ENCODE results near the gene RYR1.
"Not testable (repeated sequence)": the region's sequence is repeated elsewhere in the genome, so short reads cannot be mapped to it uniquely, and the experiment has no call there.

The RYR1 gene

DNA sequence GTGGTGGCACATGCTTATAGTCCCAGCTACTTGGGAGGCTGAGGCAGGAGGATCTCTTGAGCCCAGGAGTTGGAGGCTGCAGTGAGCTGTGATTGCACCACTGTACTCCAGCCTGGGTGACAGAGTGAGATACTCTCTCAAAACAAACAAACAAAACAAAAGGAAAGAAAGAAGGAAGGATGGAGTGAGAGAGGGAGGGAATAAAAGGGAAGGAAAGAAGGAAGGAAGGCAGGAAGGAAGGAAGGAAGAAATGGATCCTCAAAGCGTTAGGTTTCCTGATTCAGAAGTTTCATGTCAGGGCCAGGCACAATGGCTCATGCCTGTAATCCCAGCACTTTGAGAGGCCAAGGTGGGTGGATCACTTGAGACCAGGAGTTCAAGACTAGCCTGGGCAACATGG is 84.5 kb downstream of the RYR1 start:
- DNase-seq = not testable (repeated sequence)

DNA sequence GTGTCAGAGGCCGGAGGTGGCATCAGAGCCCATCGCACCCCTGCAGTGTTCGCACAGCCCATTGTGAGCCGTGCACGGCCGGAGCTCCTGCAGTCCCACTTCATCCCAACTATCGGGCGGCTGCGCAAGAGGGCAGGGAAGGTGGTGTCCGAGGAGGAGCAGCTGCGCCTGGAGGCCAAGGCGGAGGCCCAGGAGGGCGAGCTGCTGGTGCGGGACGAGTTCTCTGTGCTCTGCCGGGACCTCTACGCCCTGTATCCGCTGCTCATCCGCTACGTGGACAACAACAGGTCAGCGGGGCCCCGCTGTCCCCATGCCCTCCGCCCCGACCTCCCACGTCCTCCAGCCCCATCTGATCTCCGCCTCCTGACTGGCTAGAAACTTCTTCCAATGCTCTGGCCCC is 85.7 kb downstream of the RYR1 start:
- DNase-seq = no peak

DNA sequence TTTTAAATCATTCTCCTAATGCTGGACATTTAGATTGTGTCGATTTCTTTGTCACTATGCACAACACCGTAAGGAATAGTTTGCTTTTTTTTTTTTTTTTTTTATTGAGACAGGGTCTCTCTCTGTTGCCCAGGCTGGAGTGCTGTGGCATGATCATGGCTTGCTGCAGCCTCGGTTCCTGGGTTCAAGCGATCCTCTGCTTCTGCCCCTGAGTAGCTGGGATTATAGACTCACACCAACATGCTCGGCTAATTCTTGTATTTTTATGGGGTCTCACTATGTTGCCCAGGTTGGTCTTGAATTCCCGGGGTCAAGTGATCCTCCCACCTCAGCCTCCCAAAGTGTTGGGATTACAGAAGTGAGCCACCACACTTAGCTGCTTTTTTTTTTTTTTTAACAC is 86.5 kb downstream of the RYR1 start:
- DNase-seq = no peak

DNA sequence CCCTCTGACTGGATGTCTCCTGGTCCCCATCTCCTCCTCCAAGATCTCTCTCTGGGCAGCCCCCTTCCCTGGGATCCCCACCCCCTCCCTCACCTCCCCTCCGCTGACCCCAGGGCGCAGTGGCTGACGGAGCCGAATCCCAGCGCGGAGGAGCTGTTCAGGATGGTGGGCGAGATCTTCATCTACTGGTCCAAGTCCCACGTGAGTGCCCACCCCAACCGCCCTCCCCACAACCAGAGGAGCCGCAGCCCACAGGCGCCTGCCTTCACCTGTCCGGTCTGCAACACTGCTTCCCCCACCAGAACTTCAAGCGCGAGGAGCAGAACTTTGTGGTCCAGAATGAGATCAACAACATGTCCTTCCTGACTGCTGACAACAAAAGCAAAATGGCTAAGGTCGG is 89.4 kb downstream of the RYR1 start:
- no peak for DNase-seq

DNA sequence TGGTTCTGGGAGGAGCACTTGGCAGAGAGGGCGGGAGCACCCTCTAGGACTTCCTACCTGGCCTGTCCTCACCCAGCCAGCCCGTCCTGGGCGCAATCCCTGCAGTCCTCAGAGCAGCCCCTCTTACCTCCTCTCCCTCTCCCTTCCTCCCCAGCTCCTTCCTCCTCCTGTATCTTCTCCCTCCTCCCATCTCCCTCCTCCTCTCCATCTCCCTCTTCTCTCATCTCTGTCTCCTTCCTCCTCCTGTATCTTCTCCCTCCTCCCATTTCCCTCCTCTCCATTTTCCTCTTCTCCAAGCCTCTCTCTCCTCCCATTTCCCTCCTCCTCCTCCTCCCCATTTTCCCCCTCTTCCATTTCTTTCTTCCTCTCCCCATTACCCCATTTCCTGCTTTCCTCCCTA is 89.8 kb downstream of the RYR1 start:
- DNase-seq = no peak

DNA sequence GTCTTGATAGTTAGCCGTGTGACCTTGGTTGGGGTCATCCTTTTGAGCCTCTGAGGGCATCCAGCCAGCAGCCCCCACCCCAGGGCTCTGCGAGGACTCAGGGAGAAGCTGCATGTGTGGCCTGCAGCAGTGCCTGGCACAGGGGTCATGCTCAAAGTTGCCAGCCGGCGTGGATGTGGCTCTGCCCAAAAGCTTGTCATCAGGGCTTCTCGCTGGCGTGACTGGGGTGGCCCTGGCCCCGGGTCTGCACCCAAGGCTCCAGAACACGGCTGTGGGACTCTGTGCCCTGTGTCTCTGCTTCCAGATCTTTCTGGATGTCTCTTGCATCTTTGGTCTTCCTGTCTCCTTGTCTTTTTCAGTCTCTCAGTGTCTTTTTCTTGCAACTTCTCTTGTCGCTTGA is 90.9 kb downstream of the RYR1 start:
- DNase-seq = no peak

DNA sequence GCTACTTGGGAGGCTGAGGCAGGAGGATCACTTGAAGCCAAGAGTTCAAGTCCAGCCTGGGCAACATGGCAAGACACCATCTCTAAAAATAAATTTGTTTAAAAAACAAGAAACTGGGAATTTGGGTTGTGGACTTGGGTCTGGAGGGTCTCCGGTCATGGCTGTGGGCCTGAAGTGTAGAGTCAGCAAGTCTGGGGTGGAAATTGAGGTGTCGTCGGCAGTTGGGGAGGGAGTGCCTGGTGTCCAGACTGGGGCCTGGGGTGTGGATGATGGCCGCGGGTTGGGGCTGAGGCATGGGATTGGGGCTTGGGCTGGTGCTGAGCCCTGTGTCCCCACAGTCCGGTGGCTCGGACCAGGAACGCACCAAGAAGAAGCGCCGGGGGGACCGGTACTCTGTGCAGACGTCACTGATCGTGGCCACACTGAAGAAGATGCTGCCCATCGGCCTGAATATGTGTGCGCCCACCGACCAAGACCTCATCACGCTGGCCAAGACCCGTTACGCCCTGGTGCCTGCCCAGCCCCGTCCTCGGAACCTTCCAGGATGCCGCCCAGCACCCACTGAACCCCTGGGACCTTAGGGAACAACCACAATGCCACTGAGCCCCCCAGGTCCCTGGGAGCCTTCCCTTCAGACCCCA is 91.6 kb downstream of the RYR1 start:
- no peak for DNase-seq

DNA sequence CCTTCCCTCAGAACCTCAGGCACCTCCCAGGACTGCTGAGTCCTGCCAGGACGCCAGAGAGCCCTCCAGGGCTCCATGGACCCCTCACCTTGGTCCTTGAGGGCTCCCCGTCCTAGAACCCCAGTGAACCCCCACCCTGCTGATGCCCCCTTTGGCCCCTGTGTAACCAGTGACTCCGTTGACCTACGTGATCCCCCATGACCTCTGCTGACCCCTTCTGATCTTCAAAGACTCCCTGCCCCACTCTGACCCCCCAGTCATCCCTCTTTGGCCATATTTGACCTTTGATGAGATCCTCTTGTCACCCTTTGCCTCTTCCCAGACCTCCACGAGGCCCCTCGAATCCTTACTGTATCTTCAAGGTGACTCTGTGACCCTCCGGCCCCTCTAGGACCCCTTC is 92.9 kb downstream of the RYR1 start:
- no peak for DNase-seq

DNA sequence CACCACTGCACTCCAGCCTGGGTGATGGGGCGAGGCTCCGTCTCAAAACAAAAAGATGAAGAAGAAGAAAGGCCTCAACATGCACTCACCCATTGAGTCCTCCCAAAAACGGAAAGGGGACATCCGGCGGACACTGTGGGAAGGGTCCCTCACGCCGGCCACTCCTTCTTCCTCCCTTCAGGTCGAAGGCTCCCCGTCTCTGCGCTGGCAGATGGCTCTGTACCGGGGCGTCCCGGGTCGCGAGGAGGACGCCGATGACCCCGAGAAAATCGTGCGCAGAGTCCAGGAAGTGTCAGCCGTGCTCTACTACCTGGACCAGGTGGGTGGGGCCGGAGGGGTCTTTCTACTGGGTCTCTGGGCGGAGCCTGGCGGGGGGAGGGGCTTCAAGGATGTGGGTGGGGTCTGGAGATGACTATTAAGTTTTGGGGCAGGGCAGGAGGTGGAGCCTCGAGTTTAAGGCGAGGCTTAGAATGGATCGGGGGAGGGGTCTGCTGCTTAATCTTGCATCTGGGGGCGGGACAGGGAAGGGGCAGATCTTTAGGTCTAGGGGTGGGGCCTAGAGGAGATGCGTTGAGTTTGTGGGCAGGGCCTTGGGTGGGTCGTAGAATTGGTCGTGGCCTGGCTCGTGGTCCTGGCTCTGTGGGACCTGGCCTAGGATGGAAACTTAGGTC is 94.1 kb downstream of the RYR1 start:
- DNase-seq = peak; percentile 17

DNA sequence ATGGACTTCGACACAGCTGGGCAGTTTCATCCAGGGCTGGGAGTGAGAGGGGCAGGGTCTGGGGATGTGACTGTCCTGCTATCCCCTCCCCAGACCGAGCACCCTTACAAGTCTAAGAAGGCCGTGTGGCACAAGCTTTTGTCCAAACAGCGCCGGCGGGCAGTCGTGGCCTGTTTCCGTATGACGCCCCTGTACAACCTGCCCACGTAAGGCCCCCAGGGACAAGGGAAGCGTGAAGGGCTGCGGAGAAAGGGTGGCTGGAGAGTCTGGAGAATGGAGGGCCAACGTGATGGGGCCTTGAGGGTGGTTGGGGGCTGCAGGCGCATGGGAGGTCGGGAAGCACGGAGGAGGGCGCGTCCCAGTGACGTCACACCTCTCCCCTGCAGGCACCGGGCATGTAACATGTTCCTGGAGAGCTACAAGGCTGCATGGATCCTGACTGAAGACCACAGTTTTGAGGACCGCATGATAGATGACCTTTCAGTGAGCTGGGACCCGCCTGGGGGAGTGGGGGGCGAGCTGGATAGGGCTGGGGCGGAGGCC is 94.8 kb downstream of the RYR1 start:
- no peak for DNase-seq

DNA sequence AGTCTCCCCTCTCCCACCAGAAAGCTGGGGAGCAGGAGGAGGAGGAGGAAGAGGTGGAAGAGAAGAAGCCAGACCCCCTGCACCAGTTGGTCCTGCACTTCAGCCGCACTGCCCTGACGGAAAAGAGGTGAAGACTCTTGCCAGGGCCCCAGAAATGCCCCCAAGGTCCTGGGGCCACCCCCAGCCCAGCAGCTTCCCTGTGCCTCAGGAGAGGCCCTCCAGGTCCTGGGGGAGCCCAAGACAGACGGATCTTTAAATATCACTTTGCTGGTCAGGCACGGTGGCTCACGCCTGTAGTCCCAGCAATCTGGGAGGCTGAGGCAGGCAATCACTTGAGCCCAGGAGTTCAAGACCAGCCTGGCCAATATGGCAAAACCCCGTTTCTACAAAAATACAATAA is 95.4 kb downstream of the RYR1 start:
- no peak for DNase-seq

DNA sequence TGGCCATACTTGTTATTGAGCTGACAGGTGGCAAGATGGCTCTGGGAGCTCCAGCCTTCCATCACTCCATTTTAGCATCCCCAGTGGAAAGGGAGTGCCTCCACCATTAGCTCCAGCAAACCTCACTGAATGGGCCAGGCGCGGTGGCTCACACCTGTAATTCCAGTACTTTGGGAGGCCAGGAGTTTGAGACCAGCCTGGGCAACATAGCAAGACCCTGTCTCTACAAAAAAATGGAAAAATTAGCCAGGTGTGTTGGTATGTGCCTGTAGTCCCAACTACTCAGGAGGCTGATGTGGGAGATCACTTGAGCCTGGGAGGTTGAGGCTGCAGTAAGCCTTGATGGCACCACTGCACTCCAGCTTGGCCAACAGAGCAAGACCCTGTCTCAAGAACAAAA is 98.0 kb downstream of the RYR1 start:
- DNase-seq = no peak

DNA sequence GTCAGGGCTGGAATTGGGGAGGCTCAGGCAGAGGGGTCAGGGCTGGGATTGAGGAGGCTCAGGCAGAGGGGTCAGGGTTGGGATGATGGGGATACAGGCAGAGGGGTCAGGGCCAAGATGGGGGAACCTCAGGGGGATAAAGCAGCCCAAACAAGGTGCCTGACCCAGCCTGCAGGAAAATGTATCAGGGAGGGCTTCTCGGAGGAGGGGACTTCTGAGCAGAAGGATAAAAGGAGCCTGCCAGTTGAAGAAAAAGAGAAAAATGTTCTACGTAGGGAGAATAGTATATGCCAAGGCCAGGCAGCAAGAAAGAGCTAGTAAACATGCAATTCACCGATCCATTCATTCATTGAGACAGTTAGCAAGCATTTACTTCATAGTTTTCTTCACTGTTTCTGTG is 99.4 kb downstream of the RYR1 start:
- DNase-seq = no peak

DNA sequence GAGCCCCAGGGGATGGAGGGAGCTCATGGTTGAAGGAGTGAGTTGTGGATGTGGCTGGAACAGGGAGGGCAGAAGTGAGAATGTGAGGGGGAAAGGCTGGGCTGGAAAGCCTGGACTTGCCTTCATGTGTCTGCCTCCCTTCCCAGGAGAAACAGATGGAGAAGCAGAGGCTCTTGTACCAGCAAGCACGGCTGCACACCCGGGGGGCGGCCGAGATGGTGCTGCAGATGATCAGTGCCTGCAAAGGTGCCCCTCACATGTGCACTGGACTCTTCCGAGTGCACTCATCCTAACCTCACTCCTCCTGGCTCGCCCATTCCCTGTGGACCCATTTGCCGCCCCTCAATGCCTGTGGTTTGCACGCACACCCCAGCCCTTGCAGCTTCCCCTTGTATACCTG is 101.1 kb downstream of the RYR1 start:
- no peak for DNase-seq

DNA sequence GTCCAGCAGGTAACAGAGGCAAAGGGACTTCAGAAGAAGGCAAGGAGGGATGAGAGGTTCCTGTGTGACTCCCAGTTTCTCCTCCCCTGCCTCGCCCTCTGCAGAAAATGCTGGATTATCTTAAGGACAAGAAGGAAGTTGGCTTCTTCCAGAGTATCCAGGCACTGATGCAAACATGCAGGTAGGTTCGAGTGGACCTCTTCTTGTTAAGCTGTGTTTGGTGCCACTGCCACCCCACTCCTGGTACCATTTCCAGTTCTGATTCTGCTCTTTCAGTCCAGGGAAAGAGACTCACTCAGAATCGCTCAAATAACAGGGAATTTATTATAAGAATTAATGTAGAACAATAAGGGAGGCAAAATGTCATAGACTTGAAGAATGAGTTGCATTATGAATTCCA is 101.7 kb downstream of the RYR1 start:
- no peak for DNase-seq

DNA sequence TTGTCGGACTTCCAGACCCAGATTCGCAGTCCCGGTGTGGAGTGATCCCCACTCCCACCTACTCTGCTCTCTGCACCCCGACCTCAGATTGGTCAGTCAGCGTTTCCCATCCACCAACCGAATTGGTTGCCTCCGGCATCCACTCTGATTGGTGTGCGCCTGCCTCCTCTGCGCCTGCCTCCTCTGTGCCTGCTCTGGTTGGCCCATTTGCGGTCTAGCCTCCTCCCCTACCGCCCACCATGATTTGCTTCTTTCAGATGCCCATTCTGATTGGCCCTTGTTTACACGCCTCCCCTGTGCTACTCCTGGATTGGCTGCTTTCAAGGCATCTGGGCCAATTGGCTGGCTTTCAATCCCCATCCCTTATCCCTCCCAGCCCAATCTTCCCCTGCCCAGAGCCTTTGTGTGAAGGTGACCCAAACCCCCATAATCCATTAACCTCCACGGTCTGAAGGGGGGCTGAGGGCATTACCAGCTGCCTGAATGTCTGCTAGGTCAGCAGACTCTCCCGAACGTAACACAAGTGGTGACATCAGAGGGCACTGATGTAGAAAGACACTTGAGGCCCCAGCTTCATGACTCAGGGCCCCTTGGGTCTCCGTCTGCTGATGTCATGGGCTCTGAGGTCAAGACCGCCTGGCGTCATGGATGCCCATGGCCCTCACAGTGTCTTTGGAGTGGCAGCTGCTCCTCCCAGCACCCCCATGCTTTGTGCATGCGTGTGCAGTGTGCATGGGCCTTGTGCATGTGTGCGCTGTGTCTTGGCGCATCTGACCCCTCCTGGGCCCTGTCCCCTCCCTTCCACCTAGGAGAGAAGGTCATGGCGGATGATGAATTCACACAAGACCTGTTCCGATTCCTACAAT is 103.8 kb downstream of the RYR1 start:
- no peak for DNase-seq

DNA sequence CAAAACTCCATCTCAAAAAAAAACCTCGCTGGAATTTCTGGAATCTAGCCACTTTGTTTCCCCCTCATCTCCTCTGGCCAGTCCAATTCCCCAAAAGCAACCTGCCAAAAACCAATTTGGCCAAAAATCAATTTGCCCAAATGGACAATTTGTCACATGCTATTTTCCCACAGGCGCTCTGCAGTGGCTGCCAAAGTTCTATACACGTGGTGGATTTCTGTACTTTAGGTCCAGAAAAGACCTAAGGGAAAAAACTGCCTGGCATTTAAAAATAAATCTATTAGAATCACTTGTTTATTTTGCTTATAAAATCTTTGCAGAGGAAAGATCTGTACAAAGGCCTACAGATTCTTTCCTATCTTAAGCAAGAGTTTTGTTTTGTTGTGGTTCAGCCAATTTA is 104.9 kb downstream of the RYR1 start:
- DNase-seq = no peak

DNA sequence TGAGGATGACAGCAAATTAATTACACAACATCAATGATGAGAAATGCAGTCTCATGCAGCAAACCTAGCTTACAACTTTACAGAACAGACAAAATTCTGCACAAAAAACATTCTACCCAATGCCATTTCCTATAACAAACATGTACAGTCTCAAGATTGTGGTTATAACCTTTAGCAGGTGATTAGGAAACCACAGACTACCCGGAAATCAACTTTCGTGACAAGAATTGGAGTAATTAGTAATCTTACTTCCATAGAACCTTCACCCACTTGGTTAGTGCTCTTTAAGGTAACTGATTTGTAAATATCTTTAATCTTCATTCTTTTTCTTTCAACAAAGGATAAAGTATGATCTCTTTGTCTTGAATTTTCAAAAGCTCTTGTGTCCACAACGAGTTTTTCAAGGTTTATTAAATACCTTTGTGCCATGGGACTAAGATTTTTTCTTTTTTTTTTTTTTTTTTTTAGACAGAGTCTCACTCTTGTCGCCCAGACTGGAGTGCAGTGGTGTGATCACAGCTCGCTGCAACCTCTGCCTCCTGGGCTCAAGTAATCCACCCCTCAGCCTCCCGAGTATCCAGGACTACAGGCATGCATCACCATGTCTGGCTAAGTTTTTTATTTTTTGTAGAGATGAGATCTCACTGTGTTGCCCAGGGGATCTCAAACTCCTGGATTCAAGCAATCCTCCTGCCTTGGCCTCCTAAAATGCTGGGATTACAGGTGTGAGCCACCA is 105.5 kb downstream of the RYR1 start:
- peak; percentile 39 for DNase-seq

DNA sequence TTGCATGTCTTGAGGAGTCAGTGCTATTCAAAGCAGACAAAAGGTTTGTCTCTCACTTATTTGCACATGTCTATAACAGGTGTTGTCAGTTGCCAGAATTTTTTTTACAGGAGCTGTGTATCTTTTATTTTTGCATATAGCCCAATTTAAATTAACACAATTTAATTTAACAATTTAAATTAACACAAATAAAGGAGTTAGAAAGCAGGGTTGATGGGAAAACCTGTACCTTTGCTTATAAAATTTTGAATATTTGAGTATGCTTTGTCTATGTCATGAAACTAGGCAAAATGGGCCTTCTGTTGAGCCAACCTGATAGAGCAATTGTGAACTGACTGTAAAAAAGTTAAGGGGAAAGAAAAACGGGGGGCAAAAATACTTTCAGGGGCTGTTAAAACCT is 106.3 kb downstream of the RYR1 start:
- no peak for DNase-seq

DNA sequence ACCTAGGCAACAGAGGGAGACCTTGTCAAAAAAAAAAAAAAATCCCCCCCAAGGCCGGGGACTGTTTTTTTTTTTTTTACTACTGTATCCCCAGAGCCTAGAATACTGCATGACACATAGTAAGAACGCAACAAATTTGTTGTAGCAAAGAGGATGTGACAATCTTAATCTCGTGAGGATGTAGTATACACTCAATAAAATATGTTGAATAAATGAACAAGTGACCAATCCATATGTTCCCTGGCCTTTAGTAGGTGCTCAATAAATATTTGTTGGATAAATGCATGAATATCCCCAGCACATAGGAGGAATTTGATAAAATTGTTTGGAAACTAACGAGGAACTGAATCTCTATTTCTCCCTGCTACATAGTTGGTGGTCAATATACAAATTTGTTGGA is 108.5 kb downstream of the RYR1 start:
- no peak for DNase-seq

DNA sequence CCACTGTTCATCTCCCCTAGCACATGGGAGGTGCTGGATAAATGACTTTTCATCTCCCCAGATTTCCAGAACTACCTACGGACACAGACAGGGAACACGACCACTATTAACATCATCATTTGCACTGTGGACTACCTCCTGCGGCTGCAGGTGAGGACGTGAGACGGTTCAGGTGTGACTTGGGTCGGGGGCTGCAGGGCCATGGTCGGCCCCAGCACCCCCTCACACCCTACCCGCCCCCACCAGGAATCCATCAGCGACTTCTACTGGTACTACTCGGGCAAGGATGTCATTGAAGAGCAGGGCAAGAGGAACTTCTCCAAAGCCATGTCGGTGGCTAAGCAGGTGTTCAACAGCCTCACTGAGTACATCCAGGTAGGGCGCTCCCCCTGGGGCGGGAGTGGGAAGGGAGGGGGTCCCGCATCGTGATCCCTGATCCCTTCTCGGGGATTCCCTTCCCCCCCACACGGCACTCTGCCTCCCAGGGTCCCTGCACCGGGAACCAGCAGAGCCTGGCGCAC is 109.9 kb downstream of the RYR1 start:
- no peak for DNase-seq

DNA sequence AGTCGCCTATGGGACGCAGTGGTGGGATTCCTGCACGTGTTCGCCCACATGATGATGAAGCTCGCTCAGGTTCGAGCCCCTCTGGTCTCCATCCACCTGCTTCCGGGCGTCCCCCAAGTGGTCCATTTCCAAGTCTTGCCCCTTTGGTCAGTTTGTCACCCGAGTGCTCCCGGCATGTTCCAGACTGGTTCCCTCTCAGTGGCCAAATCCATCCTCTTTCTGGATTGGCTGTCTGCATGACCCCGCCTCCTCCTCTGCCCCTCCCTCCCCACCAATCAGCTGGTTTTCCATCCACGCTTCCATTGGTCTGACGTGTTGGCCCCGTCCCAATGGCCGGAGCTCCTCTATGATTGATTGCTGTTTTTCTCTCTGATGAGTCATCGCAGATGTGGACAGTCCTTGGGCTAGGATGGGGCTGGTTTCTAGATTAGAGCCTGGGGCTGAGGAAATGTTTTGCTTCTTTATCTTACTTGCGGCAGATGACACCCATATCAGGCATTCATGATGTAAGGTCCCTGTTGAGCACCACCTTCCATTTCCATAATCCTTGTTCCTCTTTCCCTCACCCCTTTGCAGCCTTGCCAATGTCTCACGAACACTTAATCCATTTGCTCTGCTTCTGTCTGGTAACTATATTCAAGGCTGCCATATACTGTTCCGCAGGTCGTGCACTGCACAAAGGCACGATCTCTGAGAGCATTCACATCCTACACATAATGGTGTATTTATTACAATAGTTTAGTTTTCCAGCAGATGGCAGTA is 110.5 kb downstream of the RYR1 start:
- peak; percentile 22 for DNase-seq
